Activated CD8-positive, alpha-beta T cell treated with anti-CD3 and anti-CD28 coated beads for 36 hours (primary cell): Measurements from ENCODE around the gene SEMA6D. TPM values are rescaled to one million over a fixed set of nuclear protein-coding genes. Genes with fewer than 3 reads are reported as not detected.

Experiments
- ATAC-seq: fragments of 200-7000 bp; cut with Tn5 transposase; one replicate; pipeline ENCODE4 v1.10.0; 2021; ENCODE audit warnings: mild to moderate bottlenecking, moderate library complexity
- CTCF ChIA-PET: fragments of 350-600 bp; sonication (Branson Sonifier 250); formaldehyde crosslinking; loops from one replicate; lab custom pipeline; 2021; ENCODE audit warnings: antibody characterized with exemption; lab: Charles Lee
- POLR2A ChIA-PET: fragments of 350-600 bp; sonication (Branson Sonifier 250); formaldehyde crosslinking; loops from one replicate; lab custom pipeline; 2021; ENCODE audit warnings: antibody characterized with exemption; lab: Charles Lee
- DNase-seq: peaks from one replicate; pipeline ENCODE4 v3.0.0-alpha.2; 2020
- H3K27ac Mint-ChIP-seq: one replicate; pipeline ENCODE4 v1.8.0; 2021; ENCODE audit warnings: mild to moderate bottlenecking, mixed read lengths
- H3K27me3 Mint-ChIP-seq: one replicate; pipeline ENCODE4 v1.8.0; 2021; ENCODE audit warnings: mixed read lengths
- H3K36me3 Mint-ChIP-seq: one replicate; pipeline ENCODE4 v1.8.0; 2021; ENCODE audit warnings: low read depth, mixed read lengths
- H3K4me1 Mint-ChIP-seq: one replicate; pipeline ENCODE4 v1.8.0; 2021; ENCODE audit warnings: low read depth, mixed read lengths
- H3K4me3 Mint-ChIP-seq: one replicate; pipeline ENCODE4 v1.8.0; 2021; ENCODE audit warnings: mild to moderate bottlenecking, moderate library complexity, mixed read lengths
- H3K9me3 Mint-ChIP-seq: one replicate; pipeline ENCODE4 v1.8.0; 2021; ENCODE audit warnings: mixed read lengths
- CTCF ChIP-seq: fragments of 200-600 bp; IDR thresholded peaks from one replicate; pipeline ENCODE4 v1.8.0; 2022; ENCODE audit warnings: antibody characterized with exemption, mild to moderate bottlenecking
- intact Hi-C: fragments of 100-400 bp; cut with micrococcal nuclease; formaldehyde crosslinking; loops from one replicate; pipeline ENCODE4 v1.10.0; 2022
- total RNA-seq, 2 experiments: library from RNA; stranded (reverse); gene quantifications; one replicate each; pipeline ENCODE4 v1.2.3, GENCODE V29; 2021

The SEMA6D gene
- total RNA-seq, 2 experiments from 2014 or later, result not detected

- ChIA-PET CTCF (no interaction called here), POLR2A (no interaction called here)
- ATAC-seq, result no peak
- no peak for DNase-seq
- Mint-ChIP-seq H3K36me3 (no peaks in the 10 kb centered on the region), H3K27me3 (no peaks in the 10 kb centered on the region), H3K4me1 (no peaks in the 10 kb centered on the region), H3K4me3 (no peak overlapping the region), H3K27ac (no peak overlapping the region), H3K9me3 (no peaks in the 10 kb centered on the region)
- TF ChIP-seq CTCF, result no peak
- intact Hi-C loops, result no loop called here
Measured at GRCh38 chr15:47781527-47781926, 64.2 kb downstream of the SEMA6D start.

- TF ChIP-seq CTCF, result no peak
- intact Hi-C loops, result no loop called here
- H3K27ac Mint-ChIP-seq, result no peak overlapping the region
- no peak for DNase-seq
- ChIA-PET POLR2A (no interaction called here), CTCF (interaction anchor here (1.2 to 1.6 kb wide), 2 partner anchors 15 to 501 kb away, joined by 3 read pairs; no protein-coding TSS in a partner anchor)
- H3K9me3 Mint-ChIP-seq, result no peaks in the 10 kb centered on the region
- no peaks in the 10 kb centered on the region for H3K36me3 Mint-ChIP-seq
- H3K4me3 Mint-ChIP-seq, result no peak overlapping the region
- no peaks in the 10 kb centered on the region for H3K4me1 Mint-ChIP-seq
- ATAC-seq, result no peak
- H3K27me3 Mint-ChIP-seq, result no peaks in the 10 kb centered on the region
Measured at GRCh38 chr15:47784820-47785219, 67.5 kb downstream of the SEMA6D start.

- no peak for TF ChIP-seq CTCF
- Mint-ChIP-seq H3K27me3 (no peaks in the 10 kb centered on the region), H3K9me3 (no peaks in the 10 kb centered on the region), H3K36me3 (no peaks in the 10 kb centered on the region), H3K4me1 (no peaks in the 10 kb centered on the region), H3K27ac (no peak overlapping the region), H3K4me3 (no peak overlapping the region)
- ATAC-seq, result no peak
- DNase-seq, result no peak
- intact Hi-C loops, result no loop called here
- ChIA-PET POLR2A (no interaction called here), CTCF (no interaction called here)
Measured at GRCh38 chr15:47786371-47786770, 69.1 kb downstream of the SEMA6D start.

GRCh38 chr15:47787875-47788274 lies 70.6 kb downstream of the SEMA6D start:
- ChIA-PET CTCF (no interaction called here), POLR2A (no interaction called here)
- no peak for ATAC-seq
- no peak overlapping the region for H3K4me3 Mint-ChIP-seq
- no peaks in the 10 kb centered on the region for H3K27me3 Mint-ChIP-seq
- no peak overlapping the region for H3K27ac Mint-ChIP-seq
- H3K4me1 Mint-ChIP-seq, result no peaks in the 10 kb centered on the region
- DNase-seq, result no peak
- intact Hi-C loops, result no loop called here
- TF ChIP-seq CTCF, result no peak
- no peaks in the 10 kb centered on the region for H3K9me3 Mint-ChIP-seq
- H3K36me3 Mint-ChIP-seq, result no peaks in the 10 kb centered on the region

GRCh38 chr15:47788685-47789084 lies 71.4 kb downstream of the SEMA6D start:
- CTCF ChIA-PET, result no interaction called here
- no peak for TF ChIP-seq CTCF
- intact Hi-C loops, result no loop called here

More at GRCh38 chr15:47788685-47789084, 71.4 kb downstream of the SEMA6D start:
- Mint-ChIP-seq H3K9me3 (no peaks in the 10 kb centered on the region), H3K36me3 (no peaks in the 10 kb centered on the region), H3K4me3 (no peak overlapping the region), H3K4me1 (no peaks in the 10 kb centered on the region), H3K27me3 (no peaks in the 10 kb centered on the region), H3K27ac (no peak overlapping the region)
- DNase-seq (no peak), ATAC-seq (no peak)
- POLR2A ChIA-PET, result no interaction called here
